CD8-positive, alpha-beta memory T cell (primary cell): ENCODE data around the gene BMP8B. TPM values are rescaled to one million over a fixed set of nuclear protein-coding genes. Genes with fewer than 3 reads are reported as not detected.
A peak's percentile ranks its signal among the peaks of the same experiment; 100 is the strongest.

Source experiments
- CTCF ChIA-PET: fragments of 350-600 bp; sonication (Branson Sonifier 250); formaldehyde crosslinking; loops from one replicate; lab custom pipeline; 2021; ENCODE audit warnings: antibody characterized with exemption; lab: Charles Lee
- POLR2A ChIA-PET: fragments of 350-600 bp; sonication (Branson Sonifier 250); formaldehyde crosslinking; loops from one replicate; lab custom pipeline; 2021; ENCODE audit warnings: antibody characterized with exemption; lab: Charles Lee
- DNase-seq, 5 donors: peaks; one replicate each; pipeline versions ENCODE4 v3.0.0 to v3.0.0-alpha.2; 2020 to 2022; ENCODE audit warnings: mixed read lengths in 1 of 5
- H3K27ac ChIP-seq: one replicate; pipeline ENCODE4 v1.7.0; 2013; ENCODE audit warnings: low read depth, mild to moderate bottlenecking, low read length, moderate library complexity
- H3K27me3 ChIP-seq: 2 replicates; pipeline ENCODE4 v1.7.0; 2013; ENCODE audit warnings: low read length, mild to moderate bottlenecking; ENCODE audit not compliant: insufficient read depth, poor library complexity, severe bottlenecking
- H3K36me3 ChIP-seq: 2 replicates; pipeline ENCODE4 v1.7.0; 2013; ENCODE audit warnings: mild to moderate bottlenecking, low read length, moderate library complexity; ENCODE audit not compliant: insufficient read depth
- H3K4me1 ChIP-seq: 2 replicates; pipeline ENCODE4 v1.7.0; 2013; ENCODE audit warnings: mild to moderate bottlenecking, low read length, moderate library complexity; ENCODE audit not compliant: insufficient read depth
- H3K4me3 ChIP-seq: 2 replicates; pipeline ENCODE4 v1.7.0; 2013; ENCODE audit warnings: mild to moderate bottlenecking, low read length
- H3K9me3 ChIP-seq: 2 replicates; pipeline ENCODE4 v1.7.0; 2013; ENCODE audit warnings: mild to moderate bottlenecking, low read length
- H3K27ac Mint-ChIP-seq, 8 donors: one replicate each; pipeline ENCODE4 v1.8.0; 2020 to 2021; ENCODE audit warnings: mixed read lengths in 8 of 8, mild to moderate bottlenecking in 6 of 8, inconsistent platforms in 3 of 8, moderate library complexity in 3 of 8
- H3K27me3 Mint-ChIP-seq, 2 donors: one replicate each; pipeline ENCODE4 v1.8.0; 2020 to 2021; ENCODE audit warnings: mixed read lengths in 2 of 2, mild to moderate bottlenecking in 1 of 2, moderate library complexity in 1 of 2
- H3K36me3 Mint-ChIP-seq, 3 donors: one replicate each; pipeline ENCODE4 v1.8.0; 2020 to 2021; ENCODE audit warnings: mixed read lengths in 3 of 3, inconsistent platforms in 1 of 3, mild to moderate bottlenecking in 1 of 3
- H3K4me1 Mint-ChIP-seq, 3 donors: one replicate each; pipeline ENCODE4 v1.8.0; 2020 to 2021; ENCODE audit warnings: mixed read lengths in 3 of 3, inconsistent platforms in 1 of 3, mild to moderate bottlenecking in 1 of 3
- H3K4me3 Mint-ChIP-seq, 7 donors: one replicate each; pipeline ENCODE4 v1.8.0; 2020 to 2021; ENCODE audit warnings: mixed read lengths in 7 of 7, mild to moderate bottlenecking in 6 of 7, moderate library complexity in 4 of 7, inconsistent platforms in 2 of 7
- H3K9me3 Mint-ChIP-seq, 5 donors: one replicate each; pipeline ENCODE4 v1.8.0; 2020 to 2022; ENCODE audit warnings: mixed read lengths in 5 of 5, mild to moderate bottlenecking in 3 of 5, moderate library complexity in 2 of 5, inconsistent platforms in 1 of 5
- polyA plus RNA-seq: library from polyadenylated mRNA; unstranded; fragments of 300-500 nt; fragmentation: Illumina TruSeq; gene quantifications from one replicate; pipeline ENCODE4 v1.2.3, GENCODE V29; 2021
- total RNA-seq, 2 experiments: library from RNA; stranded (reverse); gene quantifications; one replicate each; pipeline ENCODE4 v1.2.3, GENCODE V29; 2021

BMP8B gene
- total and polyA plus RNA-seq, 3 experiments from 2014 or later = 0.14 to 1.2 (median 0.91) TPM

GRCh38 chr1:39762550-39763540 lies 25.8 kb downstream of the BMP8B start:
- no peak overlapping the region for H3K4me3 Mint-ChIP-seq
- no peak overlapping the region for H3K27ac ChIP-seq
- peaks cover under 1% of the 10 kb centered on the region for H3K36me3 ChIP-seq
- H3K27me3 ChIP-seq = no peaks in the 10 kb centered on the region
- no peaks in the 10 kb centered on the region for H3K27me3 Mint-ChIP-seq
- ChIA-PET POLR2A (no interaction called here), CTCF (no interaction called here)
- DNase-seq = no peak
- no peaks in the 10 kb centered on the region for H3K4me1 Mint-ChIP-seq
- H3K4me1 ChIP-seq = no peaks in the 10 kb centered on the region
- no peak overlapping the region for H3K4me3 ChIP-seq
- peaks cover 4 to 38% (median 7%) of the 10 kb centered on the region in 3 donors for H3K36me3 Mint-ChIP-seq
- no peaks in the 10 kb centered on the region for H3K9me3 ChIP-seq
- peak overlapping the region in 1 of 8 donors; percentile 71 for H3K27ac Mint-ChIP-seq
- H3K9me3 Mint-ChIP-seq = no peaks in the 10 kb centered on the region

- Mint-ChIP-seq H3K4me1 (no peaks in the 10 kb centered on the region), H3K36me3 (peaks cover 8 to 49% (median 13%) of the 10 kb centered on the region in 3 donors), H3K27ac (peak overlapping the region in 1 of 8 donors; percentile 50), H3K4me3 (no peak overlapping the region), H3K27me3 (no peaks in the 10 kb centered on the region), H3K9me3 (no peaks in the 10 kb centered on the region)
- no peak for DNase-seq
- Histone ChIP-seq H3K27me3 (no peaks in the 10 kb centered on the region), H3K36me3 (peaks cover 8% of the 10 kb centered on the region), H3K9me3 (no peaks in the 10 kb centered on the region), H3K4me3 (no peak overlapping the region), H3K27ac (no peak overlapping the region), H3K4me1 (no peaks in the 10 kb centered on the region)
- ChIA-PET POLR2A (no interaction called here), CTCF (no interaction called here)
Measured at GRCh38 chr1:39761557-39762260, 27.0 kb downstream of the BMP8B start.

GRCh38 chr1:39761016-39761415 lies 27.6 kb downstream of the BMP8B start:
- POLR2A ChIA-PET = no interaction called here
- no peak for DNase-seq

GRCh38 chr1:39760074-39761008 lies 28.3 kb downstream of the BMP8B start:
- Mint-ChIP-seq H3K36me3 (peaks cover 8 to 63% (median 16%) of the 10 kb centered on the region in 3 donors), H3K27ac (peak overlapping the region in 1 of 8 donors; percentile 60), H3K4me1 (peaks cover 0 to 2% (median 0%) of the 10 kb centered on the region in 3 donors), H3K27me3 (no peaks in the 10 kb centered on the region), H3K9me3 (no peaks in the 10 kb centered on the region), H3K4me3 (no peak overlapping the region)
- POLR2A ChIA-PET = no interaction called here
- Histone ChIP-seq H3K27ac (no peak overlapping the region), H3K9me3 (no peaks in the 10 kb centered on the region), H3K27me3 (no peaks in the 10 kb centered on the region), H3K4me1 (no peaks in the 10 kb centered on the region), H3K4me3 (no peak overlapping the region), H3K36me3 (peaks cover 17% of the 10 kb centered on the region)
- DNase-seq = no peak
- CTCF ChIA-PET = no interaction called here

More at GRCh38 chr1:39761016-39761415, 27.6 kb downstream of the BMP8B start:
- CTCF ChIA-PET = no interaction called here
- Histone ChIP-seq H3K27ac (no peak overlapping the region), H3K4me3 (no peak overlapping the region), H3K4me1 (no peaks in the 10 kb centered on the region), H3K36me3 (peaks cover 10% of the 10 kb centered on the region), H3K27me3 (no peaks in the 10 kb centered on the region), H3K9me3 (no peaks in the 10 kb centered on the region)
- H3K27me3 Mint-ChIP-seq = no peaks in the 10 kb centered on the region
- peak overlapping the region in 1 of 8 donors; percentile 29 for H3K27ac Mint-ChIP-seq
- H3K9me3 Mint-ChIP-seq = no peaks in the 10 kb centered on the region
- H3K4me3 Mint-ChIP-seq = no peak overlapping the region
- peaks cover 8 to 56% (median 16%) of the 10 kb centered on the region in 3 donors for H3K36me3 Mint-ChIP-seq
- peaks cover 0 to 2% (median 0%) of the 10 kb centered on the region in 3 donors for H3K4me1 Mint-ChIP-seq

GRCh38 chr1:39759436-39759726 lies 29.3 kb downstream of the BMP8B start:
- no peak overlapping the region for H3K27ac ChIP-seq
- H3K4me3 Mint-ChIP-seq = no peak overlapping the region
- no peak for DNase-seq
- H3K27ac Mint-ChIP-seq = no peak overlapping the region
- H3K4me1 ChIP-seq = no peaks in the 10 kb centered on the region
- peaks cover 22% of the 10 kb centered on the region for H3K36me3 ChIP-seq
- H3K27me3 ChIP-seq = no peaks in the 10 kb centered on the region
- H3K9me3 ChIP-seq = no peaks in the 10 kb centered on the region
- H3K27me3 Mint-ChIP-seq = no peaks in the 10 kb centered on the region
- H3K4me1 Mint-ChIP-seq = peaks cover 0 to 2% (median 0%) of the 10 kb centered on the region in 3 donors
- POLR2A ChIA-PET = no interaction called here
- CTCF ChIA-PET = no interaction called here
- H3K4me3 ChIP-seq = no peak overlapping the region
- H3K9me3 Mint-ChIP-seq = no peaks in the 10 kb centered on the region
- peaks cover 8 to 73% (median 16%) of the 10 kb centered on the region in 3 donors for H3K36me3 Mint-ChIP-seq

- Histone ChIP-seq H3K36me3 (peaks cover 27% of the 10 kb centered on the region), H3K9me3 (no peaks in the 10 kb centered on the region), H3K4me1 (no peaks in the 10 kb centered on the region), H3K4me3 (no peak overlapping the region), H3K27ac (no peak overlapping the region), H3K27me3 (no peaks in the 10 kb centered on the region)
- H3K36me3 Mint-ChIP-seq = peaks cover 8 to 78% (median 19%) of the 10 kb centered on the region in 3 donors
- H3K27ac Mint-ChIP-seq = no peak overlapping the region
- peaks cover 0 to 2% (median 0%) of the 10 kb centered on the region in 3 donors for H3K4me1 Mint-ChIP-seq
- H3K9me3 Mint-ChIP-seq = no peaks in the 10 kb centered on the region
- POLR2A ChIA-PET = no interaction called here
- CTCF ChIA-PET = no interaction called here
- H3K27me3 Mint-ChIP-seq = no peaks in the 10 kb centered on the region
- no peak overlapping the region for H3K4me3 Mint-ChIP-seq
- no peak for DNase-seq
Measured at GRCh38 chr1:39758556-39759435, 29.9 kb downstream of the BMP8B start.

- no peak overlapping the region for H3K4me3 Mint-ChIP-seq
- peaks cover 0 to 2% (median 0%) of the 10 kb centered on the region in 3 donors for H3K4me1 Mint-ChIP-seq
- DNase-seq = no peak
- no peak overlapping the region for H3K4me3 ChIP-seq
- POLR2A ChIA-PET = no interaction called here
- peaks cover 12 to 89% (median 24%) of the 10 kb centered on the region in 3 donors for H3K36me3 Mint-ChIP-seq
- no peaks in the 10 kb centered on the region for H3K9me3 Mint-ChIP-seq
- no peaks in the 10 kb centered on the region for H3K27me3 ChIP-seq
- H3K4me1 ChIP-seq = no peaks in the 10 kb centered on the region
- CTCF ChIA-PET = no interaction called here
- H3K36me3 ChIP-seq = peaks cover 40% of the 10 kb centered on the region
- H3K27ac Mint-ChIP-seq = peak overlapping the region in 1 of 8 donors; percentile 16
- no peak overlapping the region for H3K27ac ChIP-seq
- no peaks in the 10 kb centered on the region for H3K9me3 ChIP-seq
- no peaks in the 10 kb centered on the region for H3K27me3 Mint-ChIP-seq
Measured at GRCh38 chr1:39757501-39757900, 31.2 kb downstream of the BMP8B start.
